GM19240 (cell line): Measurements from ENCODE around the gene WHRN.

Experiments
- DNase-seq: peaks from one replicate; pipeline ENCODE4 v3.0.0; 2011; ENCODE audit warnings: low spot score; ENCODE audit not compliant: insufficient read length

The WHRN gene

DNA sequence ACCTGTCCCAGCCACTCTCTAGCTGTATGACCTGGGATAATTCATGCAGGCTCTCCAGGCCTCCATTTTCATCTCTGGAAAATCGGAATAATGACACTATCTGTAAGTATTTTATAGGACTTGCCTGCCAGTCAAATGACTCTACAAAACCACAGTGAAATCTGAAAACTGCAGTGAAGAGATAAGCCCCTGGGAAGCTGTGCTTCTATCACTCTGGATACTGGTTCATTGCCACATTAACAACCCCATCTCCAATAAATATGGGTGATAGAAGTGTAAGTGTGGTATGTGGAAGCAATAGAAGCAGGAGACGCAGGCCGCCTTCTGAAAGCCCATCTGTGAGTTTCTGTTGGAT is 31.8 kb downstream of the WHRN start:
- no peak for DNase-seq

DNA sequence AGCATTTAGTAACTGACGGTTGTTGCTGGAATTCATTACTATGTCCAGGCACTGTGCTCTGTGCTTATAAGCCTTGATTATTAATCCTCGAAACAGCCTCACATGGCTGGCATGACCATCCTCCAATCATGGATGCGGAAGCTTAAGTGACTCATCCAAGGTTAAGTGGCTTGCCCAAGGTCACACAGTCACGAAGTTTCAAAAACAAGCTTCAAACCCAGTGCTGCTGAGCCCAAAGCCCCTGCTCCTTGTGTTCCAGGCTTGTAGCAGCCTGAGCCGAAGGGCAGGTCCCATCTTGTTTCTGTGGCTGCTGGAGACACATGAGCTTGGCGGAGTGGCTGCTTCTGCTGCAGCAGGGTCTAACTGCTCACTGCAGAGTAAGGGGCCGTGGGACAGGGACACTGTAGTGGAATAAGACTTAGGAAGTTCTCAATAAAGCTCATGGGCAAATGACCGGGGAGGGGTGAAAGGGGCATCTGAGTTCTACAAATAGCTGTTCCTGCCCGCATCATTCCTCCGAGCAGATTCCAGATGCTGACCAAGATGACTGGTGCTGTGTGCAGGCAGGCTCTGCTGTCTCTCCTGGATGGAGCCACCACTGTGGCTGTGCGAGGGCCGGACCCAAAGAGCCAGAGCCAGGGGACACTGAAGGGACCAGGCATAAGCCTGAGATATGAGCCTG is 32.4 kb downstream of the WHRN start:
- DNase-seq, result no peak

DNA sequence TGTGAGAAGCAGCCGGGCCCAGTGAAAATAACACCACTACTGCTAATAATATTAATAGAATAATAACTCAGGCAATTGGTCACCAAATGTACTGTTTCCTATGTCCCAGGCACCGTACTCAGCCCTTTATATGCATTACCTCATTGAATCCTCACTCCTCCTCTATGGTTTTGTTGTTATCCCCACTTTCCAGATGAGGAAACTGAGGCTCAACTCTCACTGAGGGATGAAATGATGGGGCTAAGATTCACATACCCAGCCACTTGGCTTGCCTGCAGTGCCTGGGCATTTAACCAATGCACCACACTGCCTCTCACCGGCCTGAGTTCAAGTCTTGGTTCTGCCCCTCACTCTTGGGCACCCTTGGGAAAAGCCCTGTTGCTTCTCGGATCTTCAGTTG is 34.1 kb downstream of the WHRN start:
- DNase-seq, result no peak

DNA sequence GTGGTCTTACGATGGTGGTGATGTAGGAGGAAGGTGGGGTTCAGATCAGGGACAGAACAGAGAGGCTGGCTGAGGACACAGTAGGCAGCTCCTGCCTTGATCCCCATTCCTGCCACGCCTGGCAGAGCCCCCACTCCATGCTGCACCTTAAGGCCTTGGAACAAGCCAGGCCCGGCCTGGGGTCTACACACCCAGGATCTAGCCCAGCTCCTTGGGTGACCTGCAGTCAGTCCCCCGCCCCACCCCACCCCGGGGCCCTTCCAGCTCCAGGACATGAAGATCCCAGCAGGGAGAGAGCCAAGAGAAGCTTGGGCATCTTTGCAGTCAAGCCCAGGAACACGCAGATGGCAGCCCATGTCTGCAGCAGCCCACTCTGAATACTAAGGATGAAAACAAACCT is 34.7 kb downstream of the WHRN start:
- DNase-seq, result no peak

DNA sequence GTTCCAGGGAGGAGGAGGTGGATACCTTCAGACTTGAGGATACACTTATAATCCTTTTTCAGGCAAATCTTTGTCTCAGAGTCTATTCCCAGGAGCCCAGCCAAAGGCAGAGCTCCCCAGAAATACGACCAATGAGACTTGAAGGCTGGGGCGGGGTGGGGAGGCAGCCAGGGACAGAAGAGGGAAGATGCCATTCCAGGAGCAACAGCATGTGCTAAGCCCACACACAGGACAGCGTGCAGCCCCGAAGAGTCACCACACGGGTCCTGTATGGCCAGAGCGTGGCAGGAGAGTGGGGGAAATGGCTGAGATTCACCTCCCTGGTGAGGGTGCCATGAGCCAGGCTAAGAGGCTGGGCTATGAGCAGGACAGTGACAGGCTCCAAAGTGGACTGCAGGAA is 35.2 kb downstream of the WHRN start:
- DNase-seq, result no peak

DNA sequence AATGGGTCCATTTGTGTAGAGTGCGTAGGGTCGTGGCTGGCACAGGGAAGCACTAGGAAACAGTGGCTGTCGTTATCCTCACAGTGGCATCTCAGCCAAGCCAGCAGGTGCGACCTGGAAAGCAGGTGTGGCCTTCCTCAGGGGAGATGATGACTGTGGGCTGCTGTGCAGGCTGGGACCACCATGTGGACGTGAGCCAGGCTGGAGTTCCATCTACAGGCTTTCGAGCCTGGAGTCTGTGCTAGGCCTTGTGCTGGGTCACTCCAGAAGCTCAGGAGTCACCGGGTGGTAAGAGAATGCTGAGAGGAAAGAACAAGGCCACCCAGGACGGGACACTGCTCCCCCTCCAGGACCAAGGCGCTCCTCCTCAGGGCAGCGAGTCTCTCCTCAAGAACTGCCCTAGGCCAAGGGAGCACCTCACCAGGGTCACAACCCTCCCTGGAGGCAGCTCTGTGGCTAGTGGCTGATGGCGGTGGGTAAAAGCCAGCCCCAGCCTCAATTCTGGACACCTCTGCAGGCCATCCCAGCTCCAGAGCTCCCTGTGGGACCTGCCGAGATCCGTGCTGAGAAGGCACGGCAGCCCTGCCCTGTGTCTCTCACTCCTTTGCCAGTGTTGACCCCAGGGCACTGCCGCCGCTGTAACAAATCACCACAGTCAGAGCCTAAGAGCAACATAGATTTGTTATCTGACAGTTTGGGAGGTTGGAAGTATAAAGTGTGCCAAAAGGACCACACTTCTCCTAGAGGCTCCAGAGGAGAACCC is 36.0 kb downstream of the WHRN start:
- no peak for DNase-seq

DNA sequence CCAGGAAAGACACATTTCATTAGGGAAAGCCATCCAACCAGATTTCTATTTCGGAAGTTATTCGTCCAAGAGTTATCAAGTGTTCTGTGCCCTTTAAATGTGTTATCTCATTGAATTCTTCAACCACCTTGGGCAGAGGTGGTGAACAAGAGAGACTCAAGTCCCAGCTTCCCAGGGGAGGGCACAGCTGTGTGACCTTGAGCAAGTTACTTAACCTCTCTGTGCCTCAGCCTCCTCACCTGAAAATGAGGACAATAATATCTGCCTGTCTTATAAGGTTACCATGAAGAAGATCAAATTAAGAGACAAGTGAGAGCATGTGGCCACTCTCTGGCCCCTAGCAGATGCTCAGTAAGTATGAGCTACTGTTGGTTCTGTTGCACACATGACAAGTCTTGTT is 37.4 kb downstream of the WHRN start:
- no peak for DNase-seq

DNA sequence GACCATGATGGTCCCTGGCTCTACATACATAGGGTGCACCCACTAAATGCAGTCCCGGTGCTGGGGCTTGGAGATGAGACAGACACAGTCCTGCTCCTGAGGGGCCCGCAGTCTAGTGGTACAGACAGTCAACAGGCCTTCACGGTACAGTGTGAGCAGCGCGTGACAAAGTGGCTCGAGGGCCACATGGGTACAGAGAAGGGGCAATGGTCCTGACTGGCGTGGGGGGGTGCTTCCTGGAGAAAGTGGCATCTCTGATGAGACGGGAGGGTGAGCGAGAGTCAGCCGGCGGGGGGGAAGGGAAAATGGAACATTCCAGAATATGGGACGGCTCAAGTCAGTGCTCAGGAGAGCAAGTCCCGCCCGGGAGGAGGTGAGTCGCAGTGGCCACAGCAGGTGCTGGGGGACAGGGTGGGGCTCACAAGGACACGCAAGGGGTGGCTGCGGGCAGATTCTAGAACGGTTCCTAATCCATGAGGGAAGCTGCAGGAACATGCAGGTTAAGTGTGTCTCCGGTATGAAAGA is 38.0 kb downstream of the WHRN start:
- no peak for DNase-seq

DNA sequence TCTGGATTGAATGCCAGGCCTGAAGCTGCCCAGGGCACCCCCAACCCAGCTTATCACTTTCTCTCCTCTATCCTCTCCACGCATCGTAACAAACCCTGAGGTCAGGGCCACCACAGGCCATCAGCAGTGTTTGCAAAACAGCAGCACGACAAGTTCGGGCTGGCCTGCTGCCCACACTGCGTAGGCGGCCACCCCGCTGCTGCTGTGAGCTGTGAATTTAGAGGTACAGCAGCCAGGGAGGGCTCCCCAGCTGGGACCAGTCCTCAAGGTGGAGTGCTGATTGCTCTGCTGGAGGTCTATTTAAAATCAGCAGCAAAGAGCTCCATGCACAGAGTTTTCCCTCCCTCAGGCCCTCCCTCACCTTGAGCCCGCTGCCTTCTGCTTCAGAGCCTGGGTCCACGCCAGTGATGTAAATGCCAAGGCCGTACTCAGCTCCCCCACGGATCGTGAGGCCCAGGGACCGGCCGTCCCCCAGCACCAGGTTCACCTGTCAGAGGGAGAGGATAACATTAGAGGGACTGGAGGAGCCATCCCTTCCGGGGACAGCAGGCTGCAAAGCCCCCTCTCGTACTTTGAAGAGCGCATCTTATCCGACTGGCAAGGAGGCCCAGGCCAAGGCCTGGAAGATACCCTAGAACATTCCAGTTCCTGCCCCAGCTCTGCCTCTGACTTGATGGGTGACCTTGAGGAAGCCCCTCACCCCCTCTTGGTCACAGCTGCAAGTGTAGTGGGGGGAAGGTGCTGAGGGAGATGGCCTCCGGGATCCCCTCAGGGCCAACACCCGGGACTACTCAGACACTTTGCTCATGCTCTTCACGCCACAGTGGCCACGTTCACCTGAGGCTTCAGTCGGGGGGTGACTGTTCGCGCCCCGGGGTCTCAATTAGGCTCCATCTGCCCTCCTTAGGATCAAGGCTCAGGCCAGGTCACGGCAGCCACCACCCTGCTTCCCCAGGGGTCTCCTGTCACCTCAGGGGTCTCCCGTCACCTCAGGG is 39.1 kb downstream of the WHRN start:
- no peak for DNase-seq

DNA sequence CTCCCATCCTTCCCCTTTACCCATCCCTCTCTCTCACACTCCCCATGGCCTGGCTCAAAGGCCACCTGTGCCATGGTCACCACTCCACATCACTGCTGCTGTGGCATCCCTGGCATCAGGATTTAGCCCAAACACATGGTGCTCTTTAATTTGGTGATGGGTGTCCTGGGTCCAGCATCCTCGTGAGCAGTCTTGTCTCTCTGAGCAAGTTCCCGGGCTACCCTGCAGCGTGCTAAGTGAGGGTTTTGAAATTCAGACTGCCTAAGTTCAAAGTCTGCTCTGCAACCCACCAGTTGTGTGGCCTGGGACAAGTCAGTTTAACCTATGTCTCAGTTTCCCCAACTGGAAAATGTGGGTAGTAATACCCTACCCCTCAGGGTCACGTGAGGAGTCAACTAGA is 39.9 kb downstream of the WHRN start:
- DNase-seq, result no peak

DNA sequence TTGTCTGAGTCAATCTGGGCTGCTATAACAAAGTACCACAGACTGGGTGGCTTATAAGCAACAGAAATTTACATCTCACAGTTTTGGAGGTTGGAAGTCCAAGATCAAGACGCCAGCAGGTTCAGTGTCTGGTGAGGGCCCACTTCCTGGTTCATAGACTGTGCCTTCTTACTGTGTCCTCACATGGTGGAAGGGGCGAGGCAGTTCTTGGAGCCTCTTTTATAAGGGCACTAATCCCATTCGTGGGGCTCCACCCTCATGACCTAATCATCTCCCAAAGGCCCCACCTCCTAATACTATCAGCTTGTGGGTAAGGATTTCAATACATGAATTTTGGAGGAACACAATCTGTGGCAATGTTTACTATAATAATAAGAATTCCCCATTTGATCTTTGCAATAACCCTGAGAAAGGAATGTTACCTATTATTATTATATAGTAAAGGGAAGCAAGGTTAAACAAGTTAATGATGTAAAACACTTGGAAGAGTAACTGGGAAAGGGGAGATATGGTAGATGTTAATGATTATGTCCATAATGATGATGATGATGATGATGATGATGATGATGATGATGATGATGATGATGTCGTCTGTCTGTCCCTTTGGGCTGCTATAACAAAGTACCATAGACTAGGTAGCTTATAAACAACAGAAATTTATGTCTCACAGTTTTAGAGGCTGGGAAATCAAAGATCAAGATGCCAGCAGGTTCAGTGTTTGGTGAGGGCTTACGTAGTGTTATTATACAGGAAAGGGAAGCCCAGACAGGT is 40.8 kb downstream of the WHRN start:
- DNase-seq, result no peak

DNA sequence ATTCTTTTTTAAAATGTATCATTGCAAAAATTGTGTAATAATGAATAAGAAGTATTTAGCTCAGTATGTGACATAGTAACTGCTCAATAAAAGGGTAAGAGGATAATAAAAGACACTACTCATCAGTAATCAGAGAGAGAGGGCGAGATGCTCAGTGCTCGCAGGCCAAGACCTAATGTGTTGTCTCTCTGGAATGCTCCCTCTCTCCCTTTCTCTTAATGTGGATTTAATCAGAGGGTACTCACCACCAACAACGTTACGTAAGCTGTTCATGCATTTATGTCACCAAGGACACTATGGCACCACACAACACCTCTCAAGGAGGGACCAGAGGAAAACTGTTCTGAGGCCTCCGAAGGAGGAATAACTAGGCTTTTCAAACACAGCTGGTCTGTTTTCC is 42.5 kb downstream of the WHRN start:
- DNase-seq, result no peak

DNA sequence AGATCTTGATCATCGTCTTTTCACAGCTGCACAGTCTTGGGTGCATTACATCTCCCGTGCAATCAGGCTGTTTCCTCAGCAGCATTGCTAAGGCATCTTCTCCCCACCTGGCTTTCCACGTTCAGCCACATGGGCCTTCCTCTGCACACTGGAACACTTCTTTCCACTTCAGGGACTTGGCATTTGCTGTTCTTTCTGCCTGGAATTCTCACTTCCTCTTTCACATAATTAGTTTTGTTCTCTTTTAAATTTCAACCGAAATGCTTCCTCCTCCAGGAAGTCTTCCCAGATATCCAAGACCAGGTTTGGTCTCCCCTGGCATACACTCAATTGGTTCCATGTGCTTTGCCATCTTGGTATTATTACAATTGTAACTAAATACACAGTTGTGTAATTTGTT is 43.8 kb downstream of the WHRN start:
- no peak for DNase-seq

DNA sequence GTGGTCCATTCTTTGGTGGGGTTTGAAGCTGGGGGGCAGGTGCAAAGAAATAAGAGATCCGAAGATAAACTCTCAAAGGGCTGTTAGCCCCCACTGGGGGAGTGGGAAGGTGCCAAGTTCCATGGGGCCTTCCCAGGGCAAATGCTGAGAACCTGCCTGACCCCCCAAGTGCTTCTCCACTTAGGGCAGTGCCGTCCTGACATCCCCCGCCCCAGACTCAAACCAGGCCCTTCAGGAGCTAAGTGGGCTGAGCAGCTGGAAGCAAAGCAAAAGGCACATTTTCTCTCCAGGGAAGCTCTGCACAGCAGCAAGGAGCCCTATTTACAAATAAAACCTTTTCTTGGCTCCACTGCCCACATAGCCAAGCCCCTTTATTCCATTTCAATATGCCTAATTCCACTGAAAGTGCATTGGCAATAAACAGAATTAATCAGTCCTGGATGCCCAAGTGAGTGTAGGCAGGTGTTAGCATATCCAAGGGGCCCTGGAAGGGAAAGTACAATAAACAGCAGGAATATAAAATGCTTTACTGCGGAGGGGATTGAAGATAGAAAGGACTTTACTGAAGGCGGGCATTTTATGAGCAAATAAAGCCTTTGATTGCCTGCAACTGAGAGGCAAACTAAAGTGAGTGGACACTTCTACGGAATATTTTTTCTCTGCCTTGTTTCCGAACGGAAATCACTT is 44.6 kb downstream of the WHRN start:
- DNase-seq, result no peak

DNA sequence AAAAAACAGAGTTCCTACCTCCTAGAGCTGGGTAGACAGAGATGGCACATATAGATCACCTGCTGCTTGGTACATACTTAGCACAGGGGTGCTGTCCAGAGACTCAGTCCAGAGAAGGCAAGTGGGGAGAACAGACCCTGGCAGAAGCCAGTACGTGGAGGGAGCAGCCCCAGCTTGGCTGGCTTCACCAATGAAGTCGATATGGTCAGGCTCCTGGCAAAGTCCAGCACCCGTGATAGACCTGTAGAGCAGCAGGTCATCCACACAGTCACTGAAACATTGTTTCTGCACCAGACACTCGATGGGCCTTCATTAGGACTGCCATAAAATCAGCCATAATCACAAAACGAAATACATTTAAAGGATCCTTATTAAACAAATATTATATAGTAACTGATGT is 45.8 kb downstream of the WHRN start:
- no peak for DNase-seq

DNA sequence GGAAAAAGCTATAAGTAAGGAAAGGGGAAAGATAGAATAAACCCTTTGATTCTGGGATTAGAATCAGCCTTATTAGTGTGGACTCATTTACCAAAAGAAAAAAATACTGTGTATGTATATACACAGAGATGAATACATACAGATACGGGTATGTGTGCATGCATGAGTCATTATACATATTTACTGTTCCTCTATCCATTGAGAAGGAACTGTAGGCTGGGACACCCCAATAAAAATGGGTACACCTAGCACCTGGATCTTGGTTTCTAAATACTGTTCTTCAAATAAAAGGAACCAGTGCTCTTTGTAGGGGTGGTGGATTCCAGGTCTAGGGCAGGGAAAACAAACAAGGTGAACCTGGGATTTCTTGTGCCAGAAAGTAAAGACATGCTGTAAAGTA is 48.3 kb downstream of the WHRN start:
- DNase-seq, result no peak

DNA sequence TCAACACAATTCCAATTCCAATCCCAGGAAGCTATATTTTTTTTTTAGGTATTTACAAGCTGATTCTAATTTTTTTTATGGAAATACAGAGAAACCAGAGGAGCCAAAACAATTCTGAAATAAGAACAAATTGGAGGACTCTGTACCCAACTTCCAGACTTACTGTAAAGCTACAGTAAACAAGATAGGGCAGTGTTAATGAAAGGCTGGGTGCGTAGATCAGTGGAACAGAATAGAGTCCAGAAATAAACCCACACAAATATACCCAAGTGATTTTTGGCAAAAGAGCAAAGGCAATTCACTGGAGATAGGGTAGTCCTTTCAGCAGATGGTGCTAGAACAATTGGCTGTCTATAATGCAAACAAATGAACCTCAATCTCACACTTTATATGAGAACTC is 50.6 kb downstream of the WHRN start:
- no peak for DNase-seq

DNA sequence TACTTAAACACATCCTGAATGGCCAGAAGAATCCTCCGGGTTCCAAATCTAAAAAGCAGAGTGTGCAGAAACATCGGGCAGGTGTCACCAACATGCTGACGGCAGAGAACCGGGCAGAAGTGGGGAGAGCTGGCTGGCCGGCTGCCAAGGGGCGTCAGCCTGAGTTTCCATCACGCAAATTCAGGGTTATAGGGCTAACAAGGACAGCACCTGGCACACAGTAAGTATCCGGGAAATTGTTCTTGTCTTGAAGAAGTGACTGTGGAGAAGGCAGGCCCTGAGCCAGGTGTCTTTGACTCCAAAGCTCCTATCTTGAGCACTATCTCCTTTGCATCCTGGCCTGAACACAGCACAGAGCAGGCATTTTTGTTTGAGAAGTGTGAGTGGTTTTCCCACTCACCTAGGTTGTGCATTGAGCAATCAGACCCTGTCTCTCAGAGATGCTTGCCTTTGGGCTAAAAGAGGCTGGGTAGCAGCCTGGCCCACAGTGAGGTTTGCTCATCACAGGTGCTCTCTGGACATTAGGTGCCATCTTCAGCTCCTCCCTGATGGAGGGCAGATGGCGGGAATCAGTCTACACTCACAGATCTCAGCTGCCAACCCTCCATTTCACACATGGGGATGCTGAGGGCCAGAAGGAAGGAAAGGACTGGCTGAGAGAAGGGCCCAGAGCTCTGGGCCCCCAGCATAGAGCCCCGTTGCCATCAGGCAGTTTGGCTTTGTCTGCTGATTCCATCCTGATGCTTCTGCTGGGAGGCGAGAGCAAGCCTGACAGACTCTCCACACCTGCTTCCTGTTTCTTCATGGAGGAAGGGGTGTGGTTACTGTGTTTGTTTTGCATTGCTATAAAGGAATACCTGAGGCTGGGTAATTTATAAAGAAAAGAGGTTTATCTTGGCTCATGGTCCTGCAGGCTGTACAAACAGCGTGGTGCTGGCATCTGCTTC is 52.8 kb downstream of the WHRN start:
- no peak for DNase-seq

DNA sequence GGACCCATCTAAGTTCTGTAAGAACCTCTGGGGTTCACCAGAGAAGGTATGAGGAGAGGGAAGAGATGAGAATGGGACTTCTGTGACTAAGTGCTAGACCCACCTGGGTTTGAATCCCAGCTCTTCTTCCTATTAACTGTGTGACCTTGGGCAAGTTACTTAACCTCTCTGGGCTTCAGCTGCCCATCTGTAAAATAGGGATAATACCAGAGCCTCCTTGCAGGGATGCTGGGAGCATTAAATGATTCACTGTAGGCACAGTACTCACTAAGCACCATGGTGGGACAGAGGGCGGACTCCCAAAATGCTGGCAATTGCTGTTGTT is 53.6 kb downstream of the WHRN start:
- no peak for DNase-seq
